ACC112 (cell line): ENCODE results near the gene PIAS2.
"Not testable (repeated sequence)": the region's sequence is repeated elsewhere in the genome, so short reads cannot be mapped to it uniquely, and the experiment has no call there.

Experiments
- H2AFZ ChIP-seq: fragments of 200-600 bp; sonication (generic); one replicate; pipeline ENCODE4 v1.6.0; 2017; ENCODE audit warnings: antibody characterized with exemption, low read length; ENCODE audit not compliant: unreplicated experiment
- H3K27ac ChIP-seq: fragments of 200-600 bp; sonication (generic); 2 replicates; pipeline ENCODE4 v1.5.1; 2014; ENCODE audit warnings: low read depth, mild to moderate bottlenecking, antibody characterized with exemption, low read length, moderate library complexity
- H3K27me3 ChIP-seq: fragments of 200-600 bp; sonication (generic); 2 replicates; pipeline ENCODE4 v1.6.1; 2014; ENCODE audit warnings: mild to moderate bottlenecking, antibody characterized with exemption, low read length, moderate library complexity, mixed read lengths; ENCODE audit not compliant: insufficient read depth
- H3K36me3 ChIP-seq: fragments of 200-600 bp; sonication (generic); 2 replicates; pipeline ENCODE4 v1.6.1; 2016; ENCODE audit warnings: mild to moderate bottlenecking, antibody characterized with exemption, low read length, moderate library complexity, mixed read lengths; ENCODE audit not compliant: insufficient read depth
- H3K4me1 ChIP-seq: fragments of 200-600 bp; sonication (generic); one replicate; pipeline ENCODE4 v1.6.1; 2016; ENCODE audit warnings: low read length, mixed read lengths; ENCODE audit not compliant: insufficient read depth, unreplicated experiment, control insufficient read depth
- H3K4me3 ChIP-seq: fragments of 200-600 bp; sonication (generic); 2 replicates; pipeline ENCODE4 v1.5.1; 2014; ENCODE audit warnings: mild to moderate bottlenecking, low read depth, low read length
- H3K79me2 ChIP-seq: fragments of 200-600 bp; sonication (generic); one replicate; pipeline ENCODE4 v1.6.0; 2016; ENCODE audit warnings: low read length; ENCODE audit not compliant: control insufficient read depth, unreplicated experiment, insufficient read depth

PIAS2 gene

DNA sequence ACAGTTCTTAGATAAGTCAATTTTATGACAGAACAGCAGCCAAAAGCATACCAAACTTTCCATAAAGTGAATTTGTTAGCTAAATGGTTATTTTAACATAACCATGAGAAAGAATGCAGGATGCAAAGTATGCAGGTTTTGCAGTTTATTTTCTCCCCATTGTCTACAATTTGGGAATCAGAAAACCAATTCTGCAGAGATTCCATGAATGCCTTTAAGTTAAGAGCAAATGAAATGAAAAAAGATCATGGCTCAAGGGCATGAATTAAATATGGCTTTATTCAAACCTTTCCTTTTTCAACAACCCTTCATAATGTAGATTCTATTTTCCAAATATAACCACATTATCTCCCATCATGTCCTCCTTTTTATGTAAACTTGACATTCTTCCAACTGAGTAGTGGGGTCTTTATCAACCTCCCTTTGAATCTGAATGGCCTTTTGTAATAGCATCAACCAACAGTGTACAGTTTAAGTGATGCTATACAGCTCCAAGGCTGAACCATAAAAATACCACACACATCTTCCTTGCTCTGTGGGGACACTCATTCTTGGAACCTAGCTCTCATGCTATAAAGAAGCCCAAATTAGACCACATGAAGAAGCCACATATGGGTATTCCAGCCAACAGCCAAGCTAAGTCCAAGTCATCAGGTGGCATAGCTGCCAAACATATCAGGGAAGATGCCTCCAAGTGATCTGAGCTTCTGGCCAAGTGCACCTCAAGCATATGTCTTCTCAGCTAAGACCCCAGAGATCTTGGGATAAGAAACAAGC is 49.8 kb downstream of the PIAS2 start:
- Histone ChIP-seq H3K4me1 (no peaks in the 10 kb centered on the region), H2AFZ (no peak overlapping the region), H3K4me3 (no peak overlapping the region), H3K27ac (no peak overlapping the region), H3K36me3 (no peaks in the 10 kb centered on the region), H3K79me2 (peaks cover 24% of the 10 kb centered on the region), H3K27me3 (no peaks in the 10 kb centered on the region)

- Histone ChIP-seq H3K36me3 (no peaks in the 10 kb centered on the region; the same call in 1 of the 2 replicates), H3K27ac (no peak overlapping the region), H3K79me2 (peaks cover 19% of the 10 kb centered on the region), H2AFZ (no peak overlapping the region), H3K27me3 (no peaks in the 10 kb centered on the region), H3K4me1 (no peaks in the 10 kb centered on the region), H3K4me3 (no peak overlapping the region)
Measured at GRCh38 chr18:46866523-46866922, 50.8 kb downstream of the PIAS2 start.

- not testable (repeated sequence) for H3K4me3 ChIP-seq, H2AFZ ChIP-seq, H3K27ac ChIP-seq, H3K36me3 ChIP-seq, H3K27me3 ChIP-seq, H3K4me1 ChIP-seq
- H3K79me2 ChIP-seq = peaks cover 19% of the 10 kb centered on the region
Measured at GRCh38 chr18:46865245-46865644, 52.1 kb downstream of the PIAS2 start.

DNA sequence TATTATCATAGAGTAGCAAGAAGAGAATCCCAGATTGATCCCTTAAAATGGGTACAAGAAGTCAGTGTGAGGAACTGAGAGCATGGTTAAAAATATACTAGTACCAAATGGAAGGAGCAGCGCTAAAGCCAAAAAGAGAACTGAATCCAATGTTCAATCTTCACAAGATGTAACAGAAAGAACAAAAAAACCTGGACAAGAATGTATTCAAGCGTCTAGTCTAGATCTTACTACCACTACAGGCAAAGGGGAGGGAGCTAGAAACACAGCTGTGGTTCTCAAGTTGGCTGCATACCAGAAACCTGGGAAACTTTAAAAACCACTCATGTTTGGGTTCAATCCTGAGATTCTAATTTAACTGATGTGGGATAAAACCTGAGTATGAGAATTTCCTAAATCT is 57.5 kb downstream of the PIAS2 start:
- Histone ChIP-seq H2AFZ (no peak overlapping the region), H3K4me3 (no peak overlapping the region), H3K4me1 (peaks cover 10% of the 10 kb centered on the region), H3K36me3 (peaks cover 10% of the 10 kb centered on the region; the same call in 1 of the 2 replicates), H3K79me2 (peaks cover 3% of the 10 kb centered on the region), H3K27me3 (no peaks in the 10 kb centered on the region), H3K27ac (no peak overlapping the region)

DNA sequence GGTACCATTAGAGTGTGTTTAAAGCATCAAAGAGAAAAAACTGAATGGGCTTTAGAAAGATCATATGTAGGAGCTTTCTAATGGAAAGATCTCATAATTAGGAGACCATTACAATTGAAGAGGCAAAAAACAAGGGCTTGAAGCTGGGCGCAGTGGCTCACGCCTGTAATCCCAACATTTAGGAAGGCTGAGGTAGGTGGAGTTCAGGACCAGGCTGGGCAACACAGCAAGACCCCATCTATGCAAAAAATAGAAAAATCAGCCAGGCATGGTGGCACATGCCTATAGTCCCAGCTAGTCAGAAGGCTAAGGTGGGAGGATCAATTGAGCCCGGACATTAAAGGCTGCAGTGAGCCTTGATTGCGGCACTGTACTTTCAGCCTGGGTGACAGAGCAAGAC is 59.0 kb downstream of the PIAS2 start:
- Histone ChIP-seq H3K27me3 (no peaks in the 10 kb centered on the region), H3K4me1 (peaks cover 10% of the 10 kb centered on the region), H3K36me3 (peaks cover 17% of the 10 kb centered on the region; the same call in 1 of the 2 replicates), H3K27ac (no peak overlapping the region), H2AFZ (no peak overlapping the region), H3K4me3 (no peak overlapping the region), H3K79me2 (peaks cover 3% of the 10 kb centered on the region)

GRCh38 chr18:46856973-46857372 is 60.3 kb downstream of the PIAS2 start:
- Histone ChIP-seq H3K4me3 (no peak overlapping the region), H3K79me2 (peaks cover 3% of the 10 kb centered on the region), H3K27ac (no peak overlapping the region), H3K27me3 (no peaks in the 10 kb centered on the region), H3K36me3 (peaks cover 17% of the 10 kb centered on the region; the same call in 1 of the 2 replicates), H3K4me1 (peaks cover 10% of the 10 kb centered on the region), H2AFZ (no peak overlapping the region)

- Histone ChIP-seq H3K27me3 (no peaks in the 10 kb centered on the region), H3K36me3 (0 out of 2 replicates have a peak, but pooled peaks cover 3% of the 10 kb centered on the region), H3K4me3 (no peak overlapping the region), H3K79me2 (no peaks in the 10 kb centered on the region), H3K4me1 (no peaks in the 10 kb centered on the region), H2AFZ (no peak overlapping the region), H3K27ac (no peak overlapping the region)
Measured at GRCh38 chr18:46849007-46849406, 68.3 kb downstream of the PIAS2 start.

- Histone ChIP-seq H2AFZ (no peak overlapping the region), H3K36me3 (no peaks in the 10 kb centered on the region), H3K27me3 (no peaks in the 10 kb centered on the region), H3K27ac (no peak overlapping the region), H3K4me1 (no peaks in the 10 kb centered on the region), H3K4me3 (no peak overlapping the region), H3K79me2 (no peaks in the 10 kb centered on the region)
Measured at GRCh38 chr18:46843372-46843771, 73.9 kb downstream of the PIAS2 start.

- H3K79me2 ChIP-seq = no peaks in the 10 kb centered on the region
- no peaks in the 10 kb centered on the region for H3K36me3 ChIP-seq
- H3K27ac ChIP-seq = no peak overlapping the region
- no peak overlapping the region for H3K4me3 ChIP-seq
- no peak overlapping the region for H2AFZ ChIP-seq
- H3K4me1 ChIP-seq = no peaks in the 10 kb centered on the region
- H3K27me3 ChIP-seq = no peaks in the 10 kb centered on the region
Measured at GRCh38 chr18:46842583-46842982, 74.7 kb downstream of the PIAS2 start.

- Histone ChIP-seq H3K4me3 (no peak overlapping the region), H3K79me2 (no peaks in the 10 kb centered on the region), H3K4me1 (no peaks in the 10 kb centered on the region), H3K27me3 (no peaks in the 10 kb centered on the region), H3K36me3 (peaks cover 22% of the 10 kb centered on the region), H2AFZ (no peak overlapping the region), H3K27ac (no peak overlapping the region)
Measured at GRCh38 chr18:46833899-46834298, 83.4 kb downstream of the PIAS2 start.

DNA sequence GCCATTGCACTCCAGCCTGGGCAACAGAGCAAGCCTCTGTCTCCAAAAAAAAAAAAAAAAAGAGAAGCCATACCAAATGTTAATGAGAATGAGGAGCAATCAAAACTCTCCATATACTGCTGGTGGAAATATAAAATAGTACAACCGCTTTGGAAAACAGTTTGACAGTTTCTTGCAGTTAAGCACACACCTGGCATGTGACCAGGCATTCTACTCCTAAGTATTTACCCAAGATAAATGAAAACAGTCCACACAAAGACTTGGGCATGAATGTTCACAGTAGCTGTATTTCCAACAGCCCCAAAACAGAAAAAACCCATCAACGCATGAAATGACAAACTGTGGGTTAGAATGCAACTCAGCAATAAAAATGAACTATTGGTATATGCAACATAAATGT is 84.5 kb downstream of the PIAS2 start:
- H3K4me1 ChIP-seq = no peaks in the 10 kb centered on the region
- no peaks in the 10 kb centered on the region for H3K27me3 ChIP-seq
- H3K36me3 ChIP-seq = peaks cover 27% of the 10 kb centered on the region
- no peak overlapping the region for H2AFZ ChIP-seq
- no peak overlapping the region for H3K27ac ChIP-seq
- no peak overlapping the region for H3K4me3 ChIP-seq
- H3K79me2 ChIP-seq = no peaks in the 10 kb centered on the region
